H1 (cell line): Measurements from ENCODE around the gene DUSP2. TPM values are rescaled to one million over a fixed set of nuclear protein-coding genes. Genes with fewer than 3 reads are reported as not detected.

Source experiments
- CBX5 ChIP-seq: fragments of 300-800, 300-1000 bp; sonication (generic); IDR thresholded peaks from 2 replicates; pipeline ENCODE4 v1.7.1; 2016; ENCODE audit warnings: antibody characterized with exemption, low read length, low read depth
- CEBPB ChIP-seq: IDR thresholded peaks from 2 replicates; pipeline ENCODE4 v1.6.1; 2012; ENCODE audit warnings: low read depth, low read length
- CREB1 ChIP-seq: IDR thresholded peaks from 2 replicates; pipeline ENCODE4 v1.6.1; 2012; ENCODE audit warnings: inconsistent platforms
- FOSL1 ChIP-seq: IDR thresholded peaks from 2 replicates; pipeline ENCODE4 v1.6.1; 2011; ENCODE audit warnings: mild to moderate bottlenecking, low read depth, low read length, moderate library complexity; ENCODE audit not compliant: insufficient read depth
- RNF2 ChIP-seq: fragments of 200-900, 300-1000 bp; sonication (generic); IDR thresholded peaks from 2 replicates; pipeline ENCODE4 v1.7.1; 2016; ENCODE audit warnings: borderline replicate concordance, low read depth, mild to moderate bottlenecking, antibody characterized with exemption, low read length; ENCODE audit not compliant: poor library complexity, severe bottlenecking; ENCODE audit errors: missing control alignments
- SIN3A ChIP-seq, 2 experiments: IDR thresholded peaks in 1 of 2; conservative IDR thresholded peaks in 1 of 2; 2 replicates each; pipeline ENCODE4 v1.6.1; 2011 to 2012; ENCODE audit warnings: low read length in 2 of 2, improper control_type of control experiment in 1 of 2, low read depth in 1 of 2, mild to moderate bottlenecking in 1 of 2
- SP2 ChIP-seq: IDR thresholded peaks from 2 replicates; pipeline ENCODE4 v1.6.1; 2012; ENCODE audit warnings: mild to moderate bottlenecking, low read length, inconsistent platforms
- polyA plus RNA-seq, 7 experiments: library from polyadenylated mRNA; depleted of rRNA in 3 of 7; stranded (reverse) in 5 of 7; unstranded in 2 of 7; fragments of >200 nt in 5 of 7; fragments of 200-250 nt in 2 of 7; gene quantifications; 1 replicate in 5 of 7; 2 replicates in 1 of 7; 4 replicates in 1 of 7; pipeline versions ENCODE4 v1.2.1 to v1.2.3, GENCODE V29; 2011 to 2013; ENCODE audit warnings: missing spikeins in 2 of 7, mixed read lengths in 2 of 7
- total RNA-seq: library from RNA; stranded (reverse); fragmentation: NEBNext Ultra II Directional; extraction: Animal tissue kit (Norgen Biotek cat#: 25700); gene quantifications from 2 replicates; pipeline ENCODE4 v1.2.1, GENCODE V29; 2021

DUSP2 gene
- total and polyA plus RNA-seq, 2 of the 8 experiments (the other 6 are each of a cell fraction or from before 2014, with no cell fraction given), result 10.1 to 10.4 TPM

DNA sequence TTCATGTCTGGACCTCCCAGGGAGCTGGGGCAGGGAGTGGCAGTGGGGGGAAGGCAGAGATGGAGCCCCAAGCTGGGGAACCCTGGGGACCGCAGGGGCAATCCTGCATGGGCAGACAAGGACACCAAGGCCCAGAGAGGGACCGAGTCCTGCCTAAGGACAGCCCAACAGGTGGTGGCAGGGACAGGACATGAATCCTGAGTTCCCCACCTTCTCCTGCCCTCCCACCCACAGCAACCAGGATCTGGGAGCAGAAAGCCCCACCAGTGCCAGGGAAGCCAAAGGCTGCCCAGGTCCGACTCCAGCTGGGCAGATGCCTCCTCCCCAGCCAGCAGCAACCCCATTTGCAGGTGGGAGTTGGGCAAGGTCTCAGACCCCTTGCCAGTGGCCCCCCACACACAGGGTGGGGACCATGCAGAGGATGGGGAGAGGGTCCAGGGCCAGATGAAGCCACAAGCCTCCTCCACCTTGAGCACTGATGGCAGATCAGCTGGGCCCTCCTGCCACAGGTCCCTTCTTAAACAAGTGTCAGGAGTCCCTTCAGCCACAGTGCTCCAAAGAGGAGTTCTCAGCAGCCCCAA is 35.2 kb downstream of the DUSP2 start (continued):
- TF ChIP-seq SP2 (no peak), CREB1 (no peak), CEBPB (no peak), FOSL1 (no peak), RNF2 (no peak), CBX5 (no peak), SIN3A (conservative IDR thresholded peaks at IDR 0.05 in 1 of 2, IDR thresholded peaks at IDR 0.05 in 1 of 2; ENCODE audit: low read depth in 1 of 2, low read length in 2 of 2) (no peak)
